IPS DF 6.9 (cell line): Measurements from ENCODE around the gene NPY1R.

Experiments used
- DNase-seq: peaks from one replicate; pipeline ENCODE4 v3.0.0-alpha.2; 2013; ENCODE audit warnings: low read depth, low spot score
- H3K27ac ChIP-seq: one replicate; pipeline ENCODE4 v1.5.1; 2013; ENCODE audit warnings: low read length, control low read depth
- H3K27me3 ChIP-seq: 2 replicates; pipeline ENCODE4 v1.6.1; 2013; ENCODE audit warnings: mild to moderate bottlenecking, low read length; ENCODE audit not compliant: control insufficient read depth, insufficient read depth
- H3K36me3 ChIP-seq: 2 replicates; pipeline ENCODE4 v1.6.1; 2013; ENCODE audit warnings: low read length; ENCODE audit not compliant: control insufficient read depth, insufficient read depth
- H3K4me1 ChIP-seq: 2 replicates; pipeline ENCODE4 v1.6.1; 2013; ENCODE audit warnings: low read length; ENCODE audit not compliant: control insufficient read depth, insufficient read depth
- H3K4me3 ChIP-seq: 2 replicates; pipeline ENCODE4 v1.5.1; 2013; ENCODE audit warnings: mild to moderate bottlenecking, low read length
- H3K9me3 ChIP-seq: 2 replicates; pipeline ENCODE4 v1.6.1; 2013; ENCODE audit warnings: low read length, inconsistent platforms; ENCODE audit not compliant: control insufficient read depth, insufficient read depth
- WGBS: extraction: QIAGEN DNeasy Blood & Tissue Kit; methylation state at CpG from one replicate; pipeline ENCODE4 v1.1.7; 2013; ENCODE audit warnings: mixed read lengths, missing lambda C conversion rate; ENCODE audit not compliant: insufficient read length, insufficient coverage; 5-methylcytosine and 5-hydroxymethylcytosine counted together

Gene NPY1R

DNA sequence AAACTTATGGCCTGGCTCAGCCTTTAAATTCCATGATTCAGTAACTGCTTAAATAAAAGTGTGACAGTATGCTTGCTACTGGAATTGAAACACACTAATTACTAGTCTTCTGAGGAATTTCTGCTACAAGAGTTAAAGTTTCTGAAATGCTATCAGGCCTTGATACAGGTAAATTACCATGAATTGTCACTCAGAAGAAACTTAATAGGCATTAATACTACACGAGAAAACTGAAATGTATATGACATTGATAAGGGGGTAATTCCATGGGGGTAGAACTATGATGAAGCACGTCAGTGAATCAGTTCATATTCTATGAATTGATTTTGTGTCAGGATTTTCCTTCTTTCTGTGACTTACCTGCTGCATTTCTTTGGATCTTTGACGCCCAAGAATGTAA is 3.0 kb upstream of the NPY1R start:
- Histone ChIP-seq H3K9me3 (no peaks in the 10 kb centered on the region), H3K27me3 (peaks cover 10% of the 10 kb centered on the region; the same call in 1 of the 2 replicates), H3K4me1 (no peaks in the 10 kb centered on the region; the same call in 1 of the 2 replicates), H3K36me3 (no peaks in the 10 kb centered on the region), H3K27ac (no peak overlapping the region), H3K4me3 (no peak overlapping the region)
- no peak for DNase-seq
- WGBS, result no CpG with 5 or more reads among the region's 3 CpGs

- WGBS, result no CpG with 5 or more reads among the region's 58 CpGs
- no peak for DNase-seq
- H3K4me3 ChIP-seq, result peak overlapping the region; percentile 80
Observed at GRCh38 chr4:163331629-163332376, 593 bp downstream of the NPY1R start.

DNA sequence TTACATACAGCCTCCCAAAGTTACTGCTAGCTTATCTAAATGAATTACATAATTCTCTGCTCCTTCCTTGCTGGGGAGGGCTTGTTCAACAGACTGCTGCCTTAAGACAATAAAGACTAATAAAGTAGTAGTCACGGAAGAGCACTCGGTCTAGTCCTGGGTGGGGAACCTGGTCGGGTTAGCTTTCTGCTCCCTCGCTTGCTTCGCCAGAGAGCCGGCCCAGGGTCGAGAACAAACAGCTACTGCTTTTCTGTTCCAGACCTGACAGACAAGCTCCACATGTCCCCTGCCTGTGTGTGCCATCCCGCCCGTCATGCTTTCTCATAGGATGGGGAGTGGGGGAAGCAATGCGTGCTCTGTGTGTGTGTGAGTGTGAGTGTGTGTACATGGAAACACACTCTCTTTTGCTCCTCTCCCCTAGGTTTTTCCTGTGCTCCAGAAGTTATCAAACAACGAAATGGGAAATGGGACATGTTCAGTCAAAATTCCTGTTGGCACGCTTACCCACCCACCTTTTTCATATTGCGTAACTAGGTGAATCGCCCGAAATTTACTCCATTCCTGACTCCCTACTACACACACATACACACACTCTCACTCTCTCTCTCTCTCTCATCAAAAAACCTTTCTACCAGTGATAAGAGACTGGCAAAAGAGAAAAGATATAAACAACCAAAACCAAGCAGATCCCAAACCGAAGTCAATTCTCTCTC is 1.3 kb downstream of the NPY1R start:
- no peak for DNase-seq
- H3K36me3 ChIP-seq, result no peaks in the 10 kb centered on the region
- H3K4me3 ChIP-seq, result no peak overlapping the region; the same call in 1 of the 2 replicates
- H3K9me3 ChIP-seq, result no peaks in the 10 kb centered on the region
- WGBS, result 100% methylated on average over 2 of the region's 16 CpGs
- no peak overlapping the region for H3K27ac ChIP-seq
- no peaks in the 10 kb centered on the region; the same call in 1 of the 2 replicates for H3K4me1 ChIP-seq
- H3K27me3 ChIP-seq, result peaks cover 10% of the 10 kb centered on the region; the same call in 1 of the 2 replicates

More at GRCh38 chr4:163331629-163332376, 593 bp downstream of the NPY1R start:
- H3K27ac ChIP-seq, result no peak overlapping the region
- H3K9me3 ChIP-seq, result no peaks in the 10 kb centered on the region
- H3K27me3 ChIP-seq, result peaks cover 10% of the 10 kb centered on the region; the same call in 1 of the 2 replicates
- no peaks in the 10 kb centered on the region; the same call in 1 of the 2 replicates for H3K4me1 ChIP-seq
- no peaks in the 10 kb centered on the region for H3K36me3 ChIP-seq

DNA sequence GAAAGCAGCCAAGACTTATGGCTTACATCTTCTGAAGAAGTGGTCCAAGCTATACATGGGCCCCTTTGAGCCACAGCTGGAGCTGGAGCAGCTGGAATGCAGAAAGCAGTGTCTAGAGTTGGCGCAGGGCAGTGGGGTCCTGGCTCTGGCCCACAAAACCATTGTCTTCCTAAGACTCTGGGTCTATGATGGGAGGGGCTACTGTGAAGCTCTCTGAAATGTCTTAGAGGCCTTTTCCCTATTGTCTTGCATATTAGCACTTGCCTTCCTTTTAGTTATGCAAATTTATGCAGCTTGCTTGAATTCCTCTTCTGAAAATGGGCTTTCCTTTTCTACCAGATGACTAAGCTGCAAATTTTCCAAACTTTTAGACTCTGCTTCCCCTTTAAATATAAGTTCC is 15.3 kb downstream of the NPY1R start:
- H3K27ac ChIP-seq, result no peak overlapping the region
- no peaks in the 10 kb centered on the region for H3K4me1 ChIP-seq
- no peaks in the 10 kb centered on the region; the same call in 1 of the 2 replicates for H3K36me3 ChIP-seq
- no peaks in the 10 kb centered on the region for H3K27me3 ChIP-seq
- no peak for DNase-seq
- H3K9me3 ChIP-seq, result peaks cover 3% of the 10 kb centered on the region
- no peak overlapping the region for H3K4me3 ChIP-seq
- no CpG with 5 or more reads among the region's 1 CpG for whole genome bisulfite sequencing

DNA sequence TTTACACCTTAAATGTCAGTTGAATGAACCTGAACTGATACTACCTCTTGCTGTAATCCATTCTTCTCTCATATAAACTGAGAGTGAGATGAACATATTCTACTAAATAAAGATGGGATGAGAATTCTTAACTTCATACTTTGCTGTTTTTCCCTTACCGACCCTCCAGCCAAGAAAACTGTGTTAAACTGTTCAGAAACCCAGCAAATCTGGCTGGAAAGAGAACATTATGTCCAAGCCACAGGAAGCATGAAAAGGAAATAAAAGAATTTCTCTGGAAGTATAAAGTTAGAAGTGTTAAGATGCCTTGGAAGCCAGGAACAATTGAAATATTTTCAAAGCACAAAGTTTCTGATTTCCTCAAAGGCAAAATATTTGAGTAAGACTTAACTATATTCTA is 22.9 kb downstream of the NPY1R start:
- Histone ChIP-seq H3K27ac (no peak overlapping the region), H3K4me3 (no peak overlapping the region), H3K4me1 (no peaks in the 10 kb centered on the region), H3K36me3 (no peaks in the 10 kb centered on the region), H3K9me3 (no peaks in the 10 kb centered on the region), H3K27me3 (no peaks in the 10 kb centered on the region)
- DNase-seq, result no peak
- WGBS, result no CpG with 5 or more reads among the region's 1 CpG

DNA sequence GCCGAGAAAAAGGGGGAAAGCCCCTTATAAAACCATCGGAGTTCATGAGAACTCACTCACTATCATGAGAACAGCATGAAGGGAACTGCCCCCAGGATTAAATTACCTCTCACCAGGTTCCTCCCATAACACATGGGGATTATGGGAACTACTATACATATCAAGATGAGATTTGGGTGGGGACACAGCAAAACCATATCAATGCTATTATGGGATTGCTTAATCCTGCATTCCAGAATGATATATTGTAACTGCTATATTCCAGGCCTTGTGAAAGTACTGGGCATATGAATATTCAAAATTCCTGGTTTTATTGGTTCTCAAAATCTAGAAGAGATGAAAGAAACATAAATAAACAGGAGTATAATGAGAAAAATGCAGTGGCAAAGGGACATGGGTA is 29.3 kb downstream of the NPY1R start:
- no peaks in the 10 kb centered on the region for H3K36me3 ChIP-seq
- H3K9me3 ChIP-seq, result no peaks in the 10 kb centered on the region
- no peak overlapping the region for H3K27ac ChIP-seq
- no CpG with 5 or more reads among the region's 2 CpGs for WGBS
- no peaks in the 10 kb centered on the region for H3K4me1 ChIP-seq
- DNase-seq, result no peak
- no peaks in the 10 kb centered on the region for H3K27me3 ChIP-seq
- no peak overlapping the region for H3K4me3 ChIP-seq

DNA sequence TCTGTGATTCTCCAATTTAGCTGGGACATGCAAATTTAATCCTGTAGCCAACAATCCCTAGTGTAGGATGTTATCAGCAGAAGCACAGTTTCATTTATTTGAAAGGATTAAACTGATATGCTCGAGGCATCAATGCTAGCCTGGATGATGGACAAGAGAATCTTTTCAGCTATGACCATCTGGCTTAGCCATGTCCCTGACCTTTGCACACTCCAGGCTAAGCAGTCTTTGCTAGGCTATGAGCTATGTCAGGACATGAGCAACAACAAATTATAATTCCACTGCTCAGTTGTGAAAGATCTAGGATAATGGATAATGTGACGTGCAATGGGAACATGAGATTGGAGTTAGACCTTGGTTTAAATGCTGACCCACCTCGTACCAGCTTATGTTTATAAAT is 32.0 kb downstream of the NPY1R start:
- WGBS, result no CpG with 5 or more reads among the region's 3 CpGs
- Histone ChIP-seq H3K9me3 (no peaks in the 10 kb centered on the region), H3K4me3 (no peak overlapping the region), H3K27me3 (no peaks in the 10 kb centered on the region), H3K4me1 (no peaks in the 10 kb centered on the region), H3K27ac (no peak overlapping the region), H3K36me3 (no peaks in the 10 kb centered on the region)
- no peak for DNase-seq

- no peaks in the 10 kb centered on the region for H3K36me3 ChIP-seq
- no peak for DNase-seq
- no peaks in the 10 kb centered on the region for H3K4me1 ChIP-seq
- no peaks in the 10 kb centered on the region for H3K9me3 ChIP-seq
- H3K27me3 ChIP-seq, result no peaks in the 10 kb centered on the region
- WGBS, result no CpG with 5 or more reads among the region's 3 CpGs
- H3K27ac ChIP-seq, result no peak overlapping the region
- no peak overlapping the region for H3K4me3 ChIP-seq
Observed at GRCh38 chr4:163295138-163295537, 37.3 kb downstream of the NPY1R start.

- no peak overlapping the region for H3K4me3 ChIP-seq
- H3K9me3 ChIP-seq, result no peaks in the 10 kb centered on the region
- no peak for DNase-seq
- no CpG with 5 or more reads among the region's 5 CpGs for WGBS
- no peak overlapping the region for H3K27ac ChIP-seq
- no peaks in the 10 kb centered on the region for H3K27me3 ChIP-seq
- H3K36me3 ChIP-seq, result no peaks in the 10 kb centered on the region
- H3K4me1 ChIP-seq, result no peaks in the 10 kb centered on the region
Observed at GRCh38 chr4:163284304-163284703, 48.1 kb downstream of the NPY1R start.

DNA sequence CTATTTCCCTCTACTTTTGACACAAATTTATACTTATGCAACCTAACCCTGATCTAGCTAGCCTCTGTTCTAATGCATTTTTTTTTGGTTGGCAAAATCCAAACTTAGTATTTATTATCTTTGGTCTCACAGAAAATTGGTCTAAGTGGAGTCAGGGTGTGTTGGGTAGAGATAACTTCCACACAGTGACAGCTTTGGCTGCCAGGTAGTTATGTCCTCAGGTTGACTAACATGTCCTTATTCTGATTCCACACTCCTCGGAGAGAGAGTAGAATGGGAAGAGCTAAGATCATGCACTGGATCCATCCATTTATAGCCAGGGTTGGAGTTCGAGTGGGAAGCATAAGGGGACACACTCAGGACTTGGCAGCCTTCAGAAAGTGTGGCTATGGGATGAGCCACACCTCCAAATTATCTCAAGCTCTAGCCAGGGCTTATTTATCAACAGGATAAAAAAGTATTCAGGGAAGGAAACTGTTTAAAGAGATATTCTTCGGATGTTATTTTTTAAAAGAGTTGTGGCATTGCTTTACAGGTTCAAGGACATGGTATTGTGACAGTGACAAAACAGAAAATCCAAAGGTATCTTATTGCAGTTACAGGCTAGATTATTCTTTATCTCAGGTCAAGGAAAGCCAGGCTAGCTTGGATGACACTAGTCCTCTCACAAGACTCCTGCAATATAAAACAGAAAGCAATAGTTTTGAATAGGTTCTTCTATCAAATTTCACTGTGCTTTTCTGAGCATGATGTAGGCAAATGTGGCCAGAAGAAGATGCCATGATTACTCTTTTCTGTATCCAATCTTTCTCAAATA is 51.5 kb downstream of the NPY1R start:
- no peak for DNase-seq
- Histone ChIP-seq H3K27me3 (no peaks in the 10 kb centered on the region), H3K36me3 (no peaks in the 10 kb centered on the region), H3K9me3 (no peaks in the 10 kb centered on the region), H3K4me1 (no peaks in the 10 kb centered on the region), H3K4me3 (no peak overlapping the region), H3K27ac (no peak overlapping the region)
- no CpG with 5 or more reads among the region's 3 CpGs for WGBS
